Measurements from ENCODE around the gene DNA2.

The DNA2 gene

GRCh38 chr10:68406111-68406814, 65.5 kb downstream of the DNA2 start:
- H3K27ac ChIP-seq (ENCODE audit: low read depth, low read length) = peak overlapping the region; percentile 89
- 3% methylated on average over 38 of the region's 38 CpGs for WGBS
- H3K9ac ChIP-seq (ENCODE audit: low read depth, low read length) = peak overlapping the region; percentile 95
- no peaks in the 10 kb centered on the region for H3K9me3 ChIP-seq (ENCODE audit: insufficient read depth, low read depth, low read length)
- peaks cover 12% of the 10 kb centered on the region for H3K36me3 ChIP-seq (ENCODE audit: insufficient read depth, low read length)
- 0 out of 2 replicates have a peak, but pooled peaks cover 5% of the 10 kb centered on the region for H3K4me1 ChIP-seq (ENCODE audit: insufficient read depth, low read length)
- no peaks in the 10 kb centered on the region for H3K27me3 ChIP-seq (ENCODE audit: insufficient read depth, low read length)
- peak overlapping the region; percentile 88 for H3K4me3 ChIP-seq (ENCODE audit: low read length)

- no peak overlapping the region for H3K9ac ChIP-seq (ENCODE audit: low read depth, low read length)
- H3K9me3 ChIP-seq (ENCODE audit: insufficient read depth, low read depth, low read length) = no peaks in the 10 kb centered on the region
- no peak overlapping the region for H3K4me3 ChIP-seq (ENCODE audit: low read length)
- H3K36me3 ChIP-seq (ENCODE audit: insufficient read depth, low read length) = peaks cover 25% of the 10 kb centered on the region
- H3K27me3 ChIP-seq (ENCODE audit: insufficient read depth, low read length) = no peaks in the 10 kb centered on the region
- H3K4me1 ChIP-seq (ENCODE audit: insufficient read depth, low read length) = 0 out of 2 replicates have a peak, but pooled peaks cover 5% of the 10 kb centered on the region
- H3K27ac ChIP-seq (ENCODE audit: low read depth, low read length) = no peak overlapping the region
- 94% methylated on average over 3 of the region's 4 CpGs for WGBS
These were observed 68.1 kb downstream of the DNA2 start for GRCh38 chr10:68403701-68404100.

- Histone ChIP-seq H3K9me3 (ENCODE audit: insufficient read depth, low read depth, low read length) (no peaks in the 10 kb centered on the region), H3K9ac (ENCODE audit: low read depth, low read length) (no peak overlapping the region), H3K27me3 (ENCODE audit: insufficient read depth, low read length) (no peaks in the 10 kb centered on the region), H3K4me1 (ENCODE audit: insufficient read depth, low read length) (0 out of 2 replicates have a peak, but pooled peaks cover 5% of the 10 kb centered on the region), H3K4me3 (ENCODE audit: low read length) (no peak overlapping the region), H3K36me3 (ENCODE audit: insufficient read depth, low read length) (peaks cover 26% of the 10 kb centered on the region), H3K27ac (ENCODE audit: low read depth, low read length) (no peak overlapping the region)
- 100% methylated on average over 1 of the region's 1 CpG for WGBS
These were observed 69.5 kb downstream of the DNA2 start for GRCh38 chr10:68402276-68402675.

GRCh38 chr10:68397005-68397404, 74.8 kb downstream of the DNA2 start:
- WGBS = 100% methylated on average over 1 of the region's 1 CpG
- H3K36me3 ChIP-seq (ENCODE audit: insufficient read depth, low read length) = peaks cover 53% of the 10 kb centered on the region

GRCh38 chr10:68385740-68386139, 86.0 kb downstream of the DNA2 start:
- Histone ChIP-seq H3K27ac (ENCODE audit: low read depth, low read length) (no peak overlapping the region), H3K36me3 (ENCODE audit: insufficient read depth, low read length) (peaks cover 69% of the 10 kb centered on the region), H3K27me3 (ENCODE audit: insufficient read depth, low read length) (no peaks in the 10 kb centered on the region), H3K9me3 (ENCODE audit: insufficient read depth, low read depth, low read length) (no peaks in the 10 kb centered on the region), H3K4me1 (ENCODE audit: insufficient read depth, low read length) (no peaks in the 10 kb centered on the region), H3K4me3 (ENCODE audit: low read length) (no peak overlapping the region), H3K9ac (ENCODE audit: low read depth, low read length) (no peak overlapping the region)
- WGBS = no CpG with 5 or more reads among the region's 2 CpGs

More at GRCh38 chr10:68397005-68397404, 74.8 kb downstream of the DNA2 start:
- Histone ChIP-seq H3K27ac (ENCODE audit: low read depth, low read length) (no peak overlapping the region), H3K27me3 (ENCODE audit: insufficient read depth, low read length) (no peaks in the 10 kb centered on the region), H3K9ac (ENCODE audit: low read depth, low read length) (no peak overlapping the region), H3K4me1 (ENCODE audit: insufficient read depth, low read length) (no peaks in the 10 kb centered on the region), H3K4me3 (ENCODE audit: low read length) (no peak overlapping the region), H3K9me3 (ENCODE audit: insufficient read depth, low read depth, low read length) (no peaks in the 10 kb centered on the region)

- Histone ChIP-seq H3K9ac (ENCODE audit: low read depth, low read length) (no peak overlapping the region), H3K27me3 (ENCODE audit: insufficient read depth, low read length) (no peaks in the 10 kb centered on the region), H3K36me3 (ENCODE audit: insufficient read depth, low read length) (peaks cover 45% of the 10 kb centered on the region), H3K4me3 (ENCODE audit: low read length) (no peak overlapping the region), H3K9me3 (ENCODE audit: insufficient read depth, low read depth, low read length) (peaks cover 25% of the 10 kb centered on the region; the same call in 1 of the 2 replicates), H3K4me1 (ENCODE audit: insufficient read depth, low read length) (no peaks in the 10 kb centered on the region), H3K27ac (ENCODE audit: low read depth, low read length) (no peak overlapping the region)
- WGBS = no CpG with 5 or more reads among the region's 1 CpG
These were observed 100.2 kb downstream of the DNA2 start for GRCh38 chr10:68371604-68372003.

GRCh38 chr10:68367121-68367520, 104.7 kb downstream of the DNA2 start:
- Histone ChIP-seq H3K4me1 (ENCODE audit: insufficient read depth, low read length) (no peaks in the 10 kb centered on the region), H3K36me3 (ENCODE audit: insufficient read depth, low read length) (peaks cover 34% of the 10 kb centered on the region), H3K27me3 (ENCODE audit: insufficient read depth, low read length) (no peaks in the 10 kb centered on the region), H3K4me3 (ENCODE audit: low read length) (no peak overlapping the region), H3K9me3 (ENCODE audit: insufficient read depth, low read depth, low read length) (peaks cover 4% of the 10 kb centered on the region; the same call in 1 of the 2 replicates), H3K27ac (ENCODE audit: low read depth, low read length) (no peak overlapping the region), H3K9ac (ENCODE audit: low read depth, low read length) (no peak overlapping the region)
- 96% methylated on average over 2 of the region's 2 CpGs for WGBS

- Histone ChIP-seq H3K9ac (ENCODE audit: low read depth, low read length) (no peak overlapping the region), H3K9me3 (ENCODE audit: insufficient read depth, low read depth, low read length) (no peaks in the 10 kb centered on the region), H3K36me3 (ENCODE audit: insufficient read depth, low read length) (peaks cover 34% of the 10 kb centered on the region), H3K4me3 (ENCODE audit: low read length) (no peak overlapping the region), H3K27ac (ENCODE audit: low read depth, low read length) (no peak overlapping the region), H3K27me3 (ENCODE audit: insufficient read depth, low read length) (no peaks in the 10 kb centered on the region), H3K4me1 (ENCODE audit: insufficient read depth, low read length) (no peaks in the 10 kb centered on the region)
- WGBS = 98% methylated on average over 5 of the region's 5 CpGs
These were observed 105.2 kb downstream of the DNA2 start for GRCh38 chr10:68366600-68366999.

GRCh38 chr10:68365611-68366010, 106.2 kb downstream of the DNA2 start:
- Histone ChIP-seq H3K4me3 (ENCODE audit: low read length) (no peak overlapping the region), H3K9me3 (ENCODE audit: insufficient read depth, low read depth, low read length) (no peaks in the 10 kb centered on the region), H3K36me3 (ENCODE audit: insufficient read depth, low read length) (peaks cover 41% of the 10 kb centered on the region), H3K27me3 (ENCODE audit: insufficient read depth, low read length) (no peaks in the 10 kb centered on the region), H3K27ac (ENCODE audit: low read depth, low read length) (no peak overlapping the region), H3K9ac (ENCODE audit: low read depth, low read length) (no peak overlapping the region), H3K4me1 (ENCODE audit: insufficient read depth, low read length) (no peaks in the 10 kb centered on the region)
- WGBS = 100% methylated on average over 1 of the region's 2 CpGs

- Histone ChIP-seq H3K27ac (ENCODE audit: low read depth, low read length) (no peak overlapping the region), H3K9ac (ENCODE audit: low read depth, low read length) (no peak overlapping the region), H3K27me3 (ENCODE audit: insufficient read depth, low read length) (no peaks in the 10 kb centered on the region), H3K9me3 (ENCODE audit: insufficient read depth, low read depth, low read length) (no peaks in the 10 kb centered on the region), H3K4me1 (ENCODE audit: insufficient read depth, low read length) (no peaks in the 10 kb centered on the region), H3K36me3 (ENCODE audit: insufficient read depth, low read length) (peaks cover 37% of the 10 kb centered on the region), H3K4me3 (ENCODE audit: low read length) (no peak overlapping the region)
- 87% methylated on average over 3 of the region's 3 CpGs for WGBS
These were observed 107.5 kb downstream of the DNA2 start for GRCh38 chr10:68364101-68364886.

Data from HUES64 (cell line).